HG02678 (cell line): Measurements from ENCODE around the gene FRMD4B.
A peak's percentile ranks its signal among the peaks of the same experiment; 100 is the strongest.

Experiments
- ATAC-seq: cut with Tn5 transposase; IDR thresholded peaks from one replicate; pipeline ENCODE4 v1.9.1; 2021; ENCODE audit warnings: mild to moderate bottlenecking, moderate library complexity; ENCODE audit not compliant: unreplicated experiment

FRMD4B gene

DNA sequence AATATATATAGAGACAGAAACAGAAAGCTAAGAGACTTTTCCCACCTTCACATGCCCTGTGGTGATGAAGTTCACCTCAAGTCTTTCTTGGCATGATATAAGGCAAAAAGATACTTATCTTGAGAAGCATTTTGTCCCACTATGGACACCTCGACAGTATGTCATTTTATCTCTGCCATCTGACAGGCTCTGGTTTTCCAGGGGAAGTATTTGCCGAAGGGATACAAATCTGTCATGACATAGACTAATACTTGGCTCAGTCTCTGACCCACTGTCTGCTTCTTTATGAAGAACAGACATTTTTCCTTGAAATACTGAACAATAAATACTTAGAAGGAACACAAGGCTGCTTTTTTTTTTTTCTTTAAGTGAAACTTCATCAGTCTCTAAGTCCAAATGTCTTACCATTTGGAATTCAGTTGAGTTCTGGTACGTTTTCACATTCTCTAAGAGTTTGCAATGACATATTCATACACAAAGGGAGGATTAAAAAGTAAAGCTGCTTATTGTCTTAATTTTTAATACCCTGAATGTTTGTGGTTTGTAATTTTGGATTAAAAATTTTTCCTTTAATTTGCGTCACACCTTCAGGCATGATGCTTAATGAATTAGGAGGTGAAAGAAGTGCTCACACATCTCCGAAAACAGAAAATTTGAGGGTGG is 175.7 kb downstream of the FRMD4B start:
- no peak for ATAC-seq

DNA sequence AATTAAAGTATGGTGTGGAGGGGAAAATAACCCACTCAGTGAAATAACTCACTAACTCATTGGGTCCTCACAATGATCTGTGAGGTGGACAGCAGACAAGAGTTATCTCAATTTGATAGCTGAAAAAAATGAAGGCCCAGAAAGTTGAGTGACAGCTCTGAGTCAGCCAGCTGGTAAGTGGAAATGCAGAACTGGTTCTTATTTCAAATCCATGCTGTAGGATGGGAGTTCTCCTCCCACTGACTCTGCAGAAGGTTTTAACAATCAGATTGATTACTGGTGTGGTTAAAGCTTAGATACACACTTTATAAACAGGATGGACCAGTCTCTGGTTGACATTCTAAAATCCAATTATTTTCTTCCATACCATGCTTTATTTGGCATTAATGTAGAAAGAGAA is 176.5 kb downstream of the FRMD4B start:
- no peak for ATAC-seq

DNA sequence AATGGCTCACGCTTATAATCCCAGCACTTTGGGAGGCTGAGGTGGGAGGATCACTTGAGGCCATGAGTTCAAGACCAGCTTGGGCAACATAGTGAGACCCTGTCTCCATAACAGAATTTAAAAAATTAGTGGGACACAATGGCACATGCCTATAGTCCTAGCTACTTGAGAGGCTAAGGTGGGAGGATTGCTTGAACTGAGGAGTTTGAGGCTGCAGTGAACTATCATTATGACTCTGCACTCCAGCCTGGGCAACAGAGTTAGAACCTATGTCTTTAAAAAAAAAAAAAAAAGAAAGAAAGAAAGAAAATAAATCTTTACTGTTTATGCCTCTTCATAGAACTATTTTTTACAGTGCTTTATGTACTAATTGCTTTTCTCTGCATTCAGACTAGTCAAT is 178.9 kb downstream of the FRMD4B start:
- no peak for ATAC-seq

DNA sequence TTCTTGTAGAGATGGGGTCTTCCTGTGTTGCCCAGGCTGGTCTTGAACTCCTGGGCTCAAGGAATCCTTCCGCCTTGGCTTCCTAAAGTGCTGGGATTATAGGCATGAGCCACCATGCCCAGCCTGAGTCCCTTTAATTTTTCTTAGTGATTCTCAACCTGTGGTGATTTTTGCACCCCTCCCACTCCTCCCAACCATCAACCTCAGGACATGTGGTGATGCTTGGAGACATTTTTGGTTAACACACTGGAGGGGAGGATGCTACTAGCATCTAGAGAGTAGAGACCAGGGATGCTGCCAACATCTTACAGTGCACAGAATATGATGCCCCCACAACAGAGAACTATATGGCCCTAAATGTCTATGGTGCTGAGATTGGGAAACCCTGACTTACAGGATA is 180.5 kb downstream of the FRMD4B start:
- no peak for ATAC-seq

DNA sequence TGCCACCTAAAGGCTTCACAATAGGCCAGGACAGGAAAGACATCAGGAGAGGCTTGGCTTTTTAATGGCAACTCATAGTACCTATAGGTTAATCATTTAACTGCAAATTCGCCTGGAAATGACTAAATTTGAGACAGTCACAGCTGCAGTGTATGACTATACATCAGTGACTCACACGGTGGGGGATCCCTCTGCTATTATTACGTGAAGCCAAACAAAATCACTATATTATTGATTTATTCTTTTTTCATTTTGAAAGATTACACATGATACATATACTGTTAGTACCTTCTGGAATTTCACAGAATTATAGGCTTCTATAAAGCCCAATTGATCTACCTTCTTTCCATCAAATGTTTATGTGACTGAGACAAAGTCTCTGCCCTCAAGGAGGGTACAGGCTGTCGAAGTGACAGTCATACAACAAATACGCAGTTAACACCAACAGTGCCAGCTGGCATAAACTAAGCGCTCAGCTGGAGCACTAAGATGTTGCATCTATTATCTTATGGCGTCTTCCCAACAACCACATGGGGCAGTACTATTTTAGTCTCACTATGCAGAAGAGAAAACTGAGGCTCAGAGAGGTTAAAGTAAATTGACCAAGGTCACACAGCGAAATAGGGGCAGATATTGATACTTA is 181.5 kb downstream of the FRMD4B start:
- ATAC-seq, result peak; percentile 89

DNA sequence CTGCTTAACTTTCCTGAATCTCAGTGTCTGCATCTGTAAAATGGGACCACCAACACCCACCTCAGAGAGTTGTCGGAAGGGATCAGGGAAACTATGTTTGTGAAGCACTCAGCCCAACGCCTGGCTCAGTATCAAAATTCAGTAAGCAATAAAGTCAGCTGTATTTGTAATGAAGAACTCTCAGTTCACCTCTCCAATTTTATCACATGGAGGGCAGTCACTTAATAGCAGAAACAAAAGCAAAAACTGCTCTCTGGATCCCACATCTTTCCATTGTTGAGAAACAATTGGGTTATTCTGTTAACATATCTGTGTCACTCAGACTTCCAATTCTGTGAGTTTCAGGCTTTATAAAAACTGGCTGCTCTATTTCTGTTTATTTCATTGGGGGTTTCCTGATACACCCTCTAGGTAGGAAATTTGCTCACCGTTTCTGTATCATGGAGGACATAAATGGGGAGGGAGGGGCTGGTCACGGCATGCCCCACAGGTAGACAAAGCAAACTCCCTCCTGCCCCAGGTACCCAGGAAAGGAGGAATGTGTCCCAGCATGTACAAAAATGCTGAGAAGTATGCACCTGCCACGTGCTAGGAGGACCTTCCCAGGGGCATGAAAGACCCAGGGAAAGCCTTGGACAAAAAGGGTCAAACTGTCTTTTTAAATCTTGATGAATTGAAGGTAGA is 182.1 kb downstream of the FRMD4B start:
- ATAC-seq, result peak; percentile 7

DNA sequence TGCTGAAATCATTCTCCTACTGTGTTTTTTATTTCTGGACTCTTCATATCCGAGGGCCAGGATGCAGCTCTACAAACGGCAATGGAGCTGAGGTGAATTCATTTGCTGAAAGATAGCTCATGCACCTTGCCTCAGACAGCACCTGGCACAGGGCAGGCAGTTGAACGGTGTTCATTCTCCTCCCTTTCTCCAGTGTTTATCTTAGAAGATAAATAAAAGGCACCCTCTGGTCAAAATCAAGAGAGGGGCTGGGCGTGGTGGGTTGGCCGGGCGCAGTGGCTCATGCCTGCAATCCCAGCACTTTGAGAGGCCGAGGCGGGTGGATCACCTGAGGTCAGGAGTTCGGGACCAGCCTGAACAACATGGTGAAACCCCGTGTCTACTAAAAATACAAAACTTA is 184.2 kb downstream of the FRMD4B start:
- ATAC-seq, result no peak

DNA sequence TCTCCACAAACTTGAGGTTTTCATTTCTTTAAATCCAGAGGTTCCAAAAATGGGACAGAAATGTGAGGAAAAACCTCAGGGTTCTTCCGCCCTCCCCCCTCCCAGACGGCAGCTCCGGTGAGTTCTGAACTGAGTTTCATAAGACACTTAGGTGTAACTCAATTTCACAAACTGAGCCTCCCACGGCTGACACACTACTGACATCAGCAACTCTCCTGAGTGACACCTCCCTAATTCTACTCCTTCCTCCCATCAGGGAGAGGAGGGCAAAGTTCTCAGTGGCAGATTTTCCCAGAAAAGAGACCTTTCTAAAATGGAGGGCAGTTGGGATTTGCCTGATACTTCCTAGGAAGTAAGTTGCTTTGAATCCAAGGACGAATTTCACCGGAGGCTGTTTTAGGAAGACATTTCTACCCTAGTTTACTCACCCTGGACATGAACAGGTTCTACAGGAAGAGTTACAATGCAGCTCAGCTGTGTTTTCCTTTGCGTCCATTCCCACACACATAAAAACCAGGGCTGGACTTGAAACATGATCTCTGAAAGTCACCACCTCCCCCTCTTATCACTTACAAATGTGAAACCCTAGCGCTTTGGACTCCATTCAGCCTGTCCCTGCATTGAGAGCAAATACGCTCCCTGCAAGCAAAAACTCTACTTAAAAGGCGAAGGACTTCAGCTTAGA is 185.4 kb downstream of the FRMD4B start:
- ATAC-seq, result no peak

DNA sequence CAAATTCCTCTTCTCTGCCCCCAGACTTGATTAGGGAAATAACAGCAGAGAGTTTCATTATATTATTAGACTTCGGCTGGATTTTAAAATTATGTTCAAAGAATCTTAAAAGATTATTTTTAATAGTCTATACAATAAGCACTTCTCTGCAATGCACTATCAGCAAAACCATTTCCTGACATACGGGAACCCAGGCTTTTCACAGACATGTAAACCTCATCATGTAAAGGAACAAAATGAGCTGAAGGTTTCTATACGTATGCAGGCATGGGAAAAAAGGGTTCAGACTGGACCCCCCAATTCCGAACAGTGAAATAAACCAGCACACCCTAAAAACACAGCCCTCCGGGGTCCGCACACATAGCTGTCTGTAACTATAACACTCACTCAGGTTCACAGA is 185.9 kb downstream of the FRMD4B start:
- no peak for ATAC-seq

DNA sequence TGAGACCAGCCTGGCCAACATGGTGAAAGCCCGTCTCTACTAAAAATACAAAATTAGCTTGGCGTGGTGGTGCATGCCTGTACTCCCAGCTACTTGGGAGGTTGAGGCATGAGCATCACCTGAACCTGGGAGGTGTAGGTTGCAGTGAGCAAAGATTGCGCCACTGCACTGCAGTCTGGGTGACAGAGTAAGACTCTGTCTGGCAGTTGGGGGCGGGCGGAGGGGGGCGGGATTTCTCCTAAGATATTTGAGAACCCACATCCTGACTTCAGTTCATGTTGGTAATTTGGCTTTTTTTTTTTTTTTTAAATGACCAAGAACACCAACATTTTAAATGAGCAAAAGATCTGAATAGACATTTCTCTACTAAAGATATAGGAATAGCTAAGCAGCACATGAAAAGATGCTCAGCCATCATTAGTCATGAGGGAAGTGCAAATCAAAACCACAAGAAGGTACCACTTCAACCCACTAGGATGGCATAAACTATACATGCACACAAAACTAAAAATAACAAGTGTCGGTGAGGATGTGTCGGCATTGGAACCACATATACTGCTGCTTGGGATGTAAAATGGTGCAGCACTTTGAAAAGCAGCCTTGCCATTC is 187.9 kb downstream of the FRMD4B start:
- ATAC-seq, result no peak

DNA sequence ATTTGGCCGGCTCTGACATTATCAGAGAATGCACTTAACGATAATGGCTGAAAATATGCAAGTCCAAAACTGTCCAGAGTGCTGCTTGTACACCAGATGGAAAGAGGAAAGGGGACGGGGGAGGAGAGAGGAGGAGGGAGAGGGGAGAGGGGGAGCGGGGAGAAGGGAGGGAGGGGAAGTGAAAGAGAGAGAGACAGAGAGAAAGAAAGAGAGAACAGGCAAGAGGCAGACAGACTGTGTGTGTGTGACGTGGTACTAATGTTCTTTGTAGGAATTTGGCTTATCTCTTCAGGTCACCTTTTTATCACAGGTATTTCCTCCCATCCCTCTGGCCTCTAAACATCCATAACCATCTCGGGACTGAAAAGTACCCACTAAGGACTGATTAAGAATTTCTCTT is 188.4 kb downstream of the FRMD4B start:
- ATAC-seq, result no peak

DNA sequence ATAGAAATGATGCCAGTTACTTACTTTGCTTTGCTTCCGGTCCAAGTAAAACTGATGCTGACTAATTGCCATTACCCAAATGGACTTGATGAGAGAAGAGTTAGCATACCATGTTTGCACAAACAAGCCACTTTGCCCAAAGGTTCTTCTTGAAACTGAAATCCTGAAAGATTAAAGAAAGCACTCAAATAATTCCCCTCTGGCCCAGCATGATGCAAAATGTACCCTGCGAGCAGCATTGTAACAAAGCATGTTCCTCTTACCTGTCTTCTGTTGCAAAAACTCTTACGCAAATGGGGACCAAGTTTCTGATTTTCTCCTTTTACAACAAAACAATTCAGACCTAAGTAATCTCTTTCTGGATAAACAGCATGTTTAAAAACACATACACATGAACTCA is 189.0 kb downstream of the FRMD4B start:
- no peak for ATAC-seq

DNA sequence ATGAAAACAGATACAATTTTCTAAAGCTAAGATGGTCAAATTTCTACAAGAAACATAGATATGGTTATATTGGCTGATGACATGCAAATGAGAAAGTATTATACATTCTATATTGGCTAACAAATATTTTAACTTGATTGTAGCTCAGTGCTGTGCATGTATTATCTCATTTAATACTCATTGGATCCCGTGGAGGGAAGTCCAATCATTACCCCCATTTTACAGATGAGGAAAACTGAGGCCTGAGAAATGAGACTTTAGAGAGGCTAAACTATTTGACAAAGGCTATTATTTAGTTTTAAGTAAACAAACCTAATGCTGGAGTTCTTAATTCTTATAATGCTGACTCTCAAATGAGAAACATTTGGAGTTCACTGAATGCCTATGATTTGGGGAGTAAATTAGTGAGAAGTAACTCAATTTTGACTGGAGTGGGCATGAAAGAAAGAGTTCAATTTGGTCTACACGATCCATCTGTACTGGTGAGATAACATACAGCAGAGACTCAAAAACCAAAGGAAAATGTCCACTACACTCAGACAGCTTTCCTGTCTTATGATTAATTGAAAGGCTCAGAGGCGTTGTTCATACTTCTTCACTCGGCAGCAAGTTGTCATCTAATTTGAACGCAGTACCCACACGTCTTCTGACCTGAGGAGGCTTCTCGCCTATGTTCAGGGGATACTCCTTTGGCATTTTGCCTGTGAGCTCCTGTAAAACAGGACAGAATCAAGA is 191.3 kb downstream of the FRMD4B start:
- no peak for ATAC-seq

DNA sequence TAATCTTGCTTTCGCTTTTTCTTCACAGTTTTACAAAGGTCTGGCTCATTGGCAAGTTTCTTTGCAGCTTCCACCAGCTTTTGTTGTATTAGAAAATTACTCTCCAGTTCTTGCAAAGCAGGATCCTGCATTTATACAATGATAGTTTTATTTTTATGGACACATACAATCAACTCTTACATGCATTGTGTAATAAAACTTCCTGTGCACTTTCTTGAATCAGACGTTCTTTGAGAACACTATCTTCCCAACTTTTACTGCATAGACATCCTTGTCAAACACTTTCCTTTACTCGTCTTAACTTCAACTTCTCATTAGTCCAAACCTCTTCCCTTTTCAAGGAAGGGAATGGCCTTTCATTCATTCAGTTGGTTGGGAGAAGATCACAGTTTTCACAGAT is 192.1 kb downstream of the FRMD4B start:
- ATAC-seq, result no peak

DNA sequence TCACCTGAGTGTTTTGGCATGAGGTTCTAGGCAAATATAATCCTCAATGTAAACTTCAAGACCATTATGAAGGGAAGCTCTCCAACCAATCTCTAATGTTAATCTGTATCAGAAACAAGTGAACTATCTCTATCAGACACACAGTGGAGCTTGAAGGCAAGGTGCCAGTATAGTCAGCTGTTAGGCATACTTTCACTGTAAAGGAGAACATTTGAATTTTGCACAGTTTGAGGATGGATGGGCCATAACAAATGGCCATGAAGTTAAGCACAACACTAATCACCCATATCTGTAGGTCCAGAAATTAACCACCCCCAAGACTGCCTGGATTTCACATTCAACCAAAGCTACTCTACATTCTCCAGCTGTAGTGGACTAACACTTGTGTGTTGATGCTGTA is 194.4 kb downstream of the FRMD4B start:
- no peak for ATAC-seq

DNA sequence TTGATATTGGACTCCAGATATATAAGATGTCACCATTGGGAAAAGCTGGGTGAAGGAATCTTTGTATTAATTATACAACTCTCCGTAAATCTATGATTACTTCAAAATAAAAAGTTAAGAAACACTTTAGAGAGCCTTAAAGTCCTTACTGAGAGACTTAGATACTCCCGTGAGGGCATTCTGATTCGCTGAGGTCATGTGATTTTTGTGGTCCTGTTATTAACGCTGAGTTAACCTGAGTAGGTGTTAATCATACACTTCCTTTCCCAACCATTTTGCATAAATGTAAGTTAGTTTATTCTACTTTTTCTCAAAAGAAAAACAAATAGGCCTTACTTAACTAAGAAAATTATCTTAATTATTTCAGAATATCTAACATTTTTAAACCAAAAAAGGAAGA is 196.4 kb downstream of the FRMD4B start:
- ATAC-seq, result no peak

DNA sequence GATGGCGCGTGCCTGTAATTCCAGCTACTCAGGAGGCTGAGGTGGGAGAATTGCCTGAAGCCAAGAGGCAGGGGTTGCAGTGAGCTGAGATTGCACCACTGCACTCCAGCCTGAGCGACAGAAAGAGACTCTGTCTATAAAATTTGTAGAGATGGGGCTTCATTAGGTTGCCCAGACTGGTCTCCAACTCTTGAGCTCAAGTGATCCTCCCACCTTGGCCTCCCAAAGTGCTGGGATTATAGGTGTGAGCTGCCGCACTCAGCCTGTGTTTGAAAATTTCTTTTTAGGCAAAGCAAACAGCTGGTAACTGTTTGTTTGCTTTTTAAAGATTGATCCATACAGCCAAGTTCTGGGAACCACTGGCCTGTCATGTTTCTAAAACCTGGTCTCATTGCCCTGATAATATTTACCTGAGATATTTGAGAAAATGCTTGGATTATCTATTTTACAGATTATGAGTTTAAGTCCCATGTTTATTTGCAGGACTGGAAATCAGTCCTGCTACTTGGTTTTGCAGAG is 199.3 kb downstream of the FRMD4B start:
- no peak for ATAC-seq

DNA sequence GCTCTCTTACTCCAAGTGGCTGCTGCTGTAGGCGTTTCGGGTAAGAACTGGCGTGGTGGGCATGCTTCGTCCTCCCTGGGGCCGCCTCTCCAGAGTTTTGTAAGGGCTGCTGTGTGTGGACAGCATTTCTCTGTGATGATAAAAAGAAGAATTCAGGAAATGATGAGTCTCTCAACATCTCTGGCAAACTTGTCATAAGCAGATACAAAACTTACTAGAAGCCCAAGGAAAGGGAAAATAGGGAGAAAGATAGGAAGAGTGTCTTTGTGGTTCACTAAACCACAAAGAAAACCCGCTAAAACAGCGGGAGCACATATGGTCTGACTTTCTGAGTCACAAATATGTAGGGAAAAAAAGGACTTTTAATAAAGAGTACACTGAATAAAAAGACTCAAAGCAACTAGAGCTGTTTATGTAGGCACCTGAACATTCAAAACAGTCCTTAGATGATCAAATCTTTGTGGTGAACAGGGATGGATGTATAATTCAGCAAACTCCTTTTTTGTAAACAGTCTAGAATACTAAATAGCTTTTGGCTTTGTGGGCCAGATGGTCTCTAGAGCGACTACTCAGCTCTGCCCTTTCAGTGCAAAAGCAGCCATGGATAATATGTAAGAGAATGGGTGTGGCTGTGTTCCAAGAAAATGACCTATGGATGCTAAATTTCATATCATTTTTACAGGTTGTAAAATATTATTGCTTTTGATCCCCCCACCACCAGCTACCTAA is 203.1 kb downstream of the FRMD4B start:
- no peak for ATAC-seq

DNA sequence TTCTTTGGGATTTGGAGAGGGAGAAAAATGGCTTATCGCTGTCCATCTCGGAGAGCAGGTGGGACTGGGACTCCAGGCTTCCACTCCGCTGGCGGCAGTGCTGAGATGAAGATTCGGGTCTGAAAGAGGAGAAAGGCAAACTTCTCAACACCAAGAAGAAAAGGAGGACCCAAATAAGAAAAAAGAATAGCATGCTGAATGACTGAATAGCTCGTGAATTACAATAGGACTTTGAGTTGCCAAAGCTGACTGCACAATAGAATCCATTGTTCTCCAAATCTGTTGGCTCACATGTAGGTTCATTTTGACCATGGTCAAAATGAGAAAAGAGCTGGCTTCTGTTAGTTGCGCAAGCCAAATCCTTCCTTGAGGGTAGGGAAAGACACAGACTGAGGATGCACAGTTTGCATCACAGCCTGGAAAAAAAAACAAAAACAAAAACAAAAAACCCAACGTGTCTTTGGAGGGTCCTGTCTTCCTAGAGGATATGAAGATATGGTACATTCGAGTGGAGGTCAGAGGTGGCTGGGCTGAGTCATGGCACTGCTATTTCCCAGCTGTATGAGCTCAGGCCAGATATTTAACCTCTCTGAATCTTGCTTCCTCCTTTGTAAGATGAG is 204.2 kb downstream of the FRMD4B start:
- no peak for ATAC-seq
